H9 (cell line): ENCODE results near the gene ZSCAN22. TPM values are rescaled to one million over a fixed set of nuclear protein-coding genes. Genes with fewer than 3 reads are reported as not detected.

ENCODE experiments used
- DNase-seq: peaks from one replicate; pipeline ENCODE4 v3.0.0-alpha.2; 2017
- H2AFZ ChIP-seq: one replicate; pipeline ENCODE4 v1.6.1; 2013; ENCODE audit warnings: mild to moderate bottlenecking, low read length, control low read depth, moderate library complexity
- H2AK5ac ChIP-seq: 2 replicates; pipeline ENCODE4 v1.6.1; 2013; ENCODE audit warnings: low read length, control low read depth, mixed read lengths; ENCODE audit not compliant: insufficient read length
- H2BK120ac ChIP-seq: one replicate; pipeline ENCODE4 v1.6.1; 2013; ENCODE audit warnings: low read depth, mild to moderate bottlenecking, low read length, control low read depth, inconsistent platforms; ENCODE audit not compliant: poor library complexity, severe bottlenecking
- H2BK12ac ChIP-seq: 2 replicates; pipeline ENCODE4 v1.6.1; 2013; ENCODE audit warnings: low read length, control low read depth, mixed read lengths, low read depth; ENCODE audit not compliant: insufficient read length
- H2BK15ac ChIP-seq: 2 replicates; pipeline ENCODE4 v1.6.1; 2013; ENCODE audit warnings: low read depth, low read length, control low read depth
- H2BK20ac ChIP-seq: one replicate; pipeline ENCODE4 v1.6.1; 2013; ENCODE audit warnings: low read depth, mild to moderate bottlenecking, low read length, control low read depth, inconsistent platforms; ENCODE audit not compliant: poor library complexity, severe bottlenecking
- H2BK5ac ChIP-seq: 2 replicates; pipeline ENCODE4 v1.6.1; 2013; ENCODE audit warnings: low read length, control low read depth, mixed read lengths; ENCODE audit not compliant: insufficient read length
- H3K14ac ChIP-seq: 2 replicates; pipeline ENCODE4 v1.6.1; 2013; ENCODE audit warnings: low read length, control low read depth; ENCODE audit not compliant: insufficient read depth
- H3K18ac ChIP-seq: 2 replicates; pipeline ENCODE4 v1.6.1; 2013; ENCODE audit warnings: low read depth, mild to moderate bottlenecking, mixed read lengths, low read length, control low read depth; ENCODE audit not compliant: insufficient read length
- H3K23ac ChIP-seq: 2 replicates; pipeline ENCODE4 v1.6.1; 2013; ENCODE audit warnings: low read length, control low read depth, mixed read lengths, low read depth; ENCODE audit not compliant: insufficient read length
- H3K23me2 ChIP-seq: 2 replicates; pipeline ENCODE4 v1.6.1; 2013; ENCODE audit warnings: low read depth, mild to moderate bottlenecking, mixed read lengths, low read length, control low read depth; ENCODE audit not compliant: insufficient read length, poor library complexity, severe bottlenecking
- H3K27ac ChIP-seq: 2 replicates; pipeline ENCODE4 v1.5.1; 2013; ENCODE audit warnings: low read length, control low read depth, mixed read lengths, low read depth; ENCODE audit not compliant: insufficient read length
- H3K27me3 ChIP-seq: 2 replicates; pipeline ENCODE4 v1.6.1; 2013; ENCODE audit warnings: low read length, control low read depth, inconsistent platforms; ENCODE audit not compliant: insufficient read depth
- H3K4ac ChIP-seq: 2 replicates; pipeline ENCODE4 v1.6.1; 2013; ENCODE audit warnings: low read depth, mild to moderate bottlenecking, control low read depth, inconsistent platforms, low read length, moderate library complexity
- H3K4me1 ChIP-seq: 2 replicates; pipeline ENCODE4 v1.6.1; 2013; ENCODE audit warnings: low read length, control low read depth, inconsistent platforms; ENCODE audit not compliant: insufficient read depth
- H3K4me2 ChIP-seq: 2 replicates; pipeline ENCODE4 v1.6.1; 2013; ENCODE audit warnings: low read length, control low read depth, mixed read lengths; ENCODE audit not compliant: insufficient read length, insufficient read depth
- H3K56ac ChIP-seq: 2 replicates; pipeline ENCODE4 v1.6.1; 2013; ENCODE audit warnings: low read depth, mild to moderate bottlenecking, mixed read lengths, low read length, control low read depth; ENCODE audit not compliant: insufficient read length
- H3K79me1 ChIP-seq: 2 replicates; pipeline ENCODE4 v1.6.1; 2013; ENCODE audit warnings: low read depth, mild to moderate bottlenecking, moderate library complexity, low read length, control low read depth, inconsistent platforms; ENCODE audit not compliant: insufficient read depth, poor library complexity, severe bottlenecking
- H3K79me2 ChIP-seq: 2 replicates; pipeline ENCODE4 v1.6.1; 2013; ENCODE audit warnings: low read length, control low read depth, inconsistent platforms; ENCODE audit not compliant: insufficient read depth
- H3K9ac ChIP-seq: 2 replicates; pipeline ENCODE4 v1.6.1; 2013; ENCODE audit warnings: low read length, control low read depth, mixed read lengths; ENCODE audit not compliant: insufficient read length; ENCODE audit errors: extremely low read depth
- H3K9me3 ChIP-seq: one replicate; pipeline ENCODE4 v1.6.1; 2013; ENCODE audit warnings: low read depth, low read length, inconsistent platforms; ENCODE audit not compliant: control insufficient read depth
- H3T11ph ChIP-seq: one replicate; pipeline ENCODE4 v1.6.1; 2013; ENCODE audit warnings: mild to moderate bottlenecking, low read length, control low read depth, inconsistent platforms
- H4K20me1 ChIP-seq: one replicate; pipeline ENCODE4 v1.6.1; 2013; ENCODE audit not compliant: control insufficient read depth, insufficient read length, insufficient read depth
- H4K5ac ChIP-seq: 2 replicates; pipeline ENCODE4 v1.6.1; 2013; ENCODE audit warnings: low read depth, mild to moderate bottlenecking, mixed read lengths, low read length, control low read depth; ENCODE audit not compliant: insufficient read length
- H4K8ac ChIP-seq: replicated peaks from 2 replicates; pipeline ENCODE4 v1.6.1; 2013; ENCODE audit warnings: low read length, control low read depth, mixed read lengths, low read depth; ENCODE audit not compliant: insufficient read length
- H4K91ac ChIP-seq: 2 replicates; pipeline ENCODE4 v1.6.1; 2013; ENCODE audit warnings: low read depth, mild to moderate bottlenecking, moderate library complexity, mixed read lengths, low read length, control low read depth; ENCODE audit not compliant: insufficient read length
- H3K27ac Mint-ChIP-seq, 3 experiments: 2 replicates in 2 of 3; 3 replicates in 1 of 3; pipeline ENCODE4 v1.8.0; 2020 to 2021; ENCODE audit warnings: mixed read lengths in 3 of 3, mild to moderate bottlenecking in 1 of 3, moderate library complexity in 1 of 3
- H3K27me3 Mint-ChIP-seq: 2 replicates; pipeline ENCODE4 v1.8.0; 2021; ENCODE audit warnings: low read depth, mild to moderate bottlenecking, moderate library complexity, mixed read lengths
- H3K36me3 Mint-ChIP-seq, 3 experiments: 2 replicates in 2 of 3; 3 replicates in 1 of 3; pipeline ENCODE4 v1.8.0; 2020 to 2021; ENCODE audit warnings: low read depth in 3 of 3, mixed read lengths in 3 of 3; ENCODE audit not compliant: insufficient read depth in 1 of 3
- H3K4me1 Mint-ChIP-seq, 2 experiments: 2 replicates each; pipeline ENCODE4 v1.8.0; 2020; ENCODE audit warnings: mixed read lengths in 2 of 2
- H3K4me3 Mint-ChIP-seq, 2 experiments: 2 replicates in 1 of 2; 3 replicates in 1 of 2; pipeline ENCODE4 v1.8.0; 2020 to 2021; ENCODE audit warnings: mild to moderate bottlenecking in 2 of 2, mixed read lengths in 2 of 2, moderate library complexity in 1 of 2
- H3K9me3 Mint-ChIP-seq, 2 experiments: 2 replicates in 1 of 2; 3 replicates in 1 of 2; pipeline ENCODE4 v1.8.0; 2020; ENCODE audit warnings: mild to moderate bottlenecking in 2 of 2, mixed read lengths in 2 of 2, moderate library complexity in 1 of 2
- WGBS: extraction: QIAGEN DNeasy Blood & Tissue Kit; methylation state at CpG from one replicate; pipeline ENCODE4 v1.1.7; 2013; ENCODE audit warnings: missing lambda C conversion rate, low lambda C conversion rate, mixed read lengths; ENCODE audit not compliant: insufficient read length; ENCODE audit errors: extremely low coverage; 5-methylcytosine and 5-hydroxymethylcytosine counted together
- total RNA-seq: library from RNA; stranded (reverse); gene quantifications from 2 replicates; pipeline ENCODE4 v1.2.1, GENCODE V29; 2021
- TF ChIP-seq, protein P1 (sequence below): fragments of 200-600 bp; sonication (generic); conservative IDR thresholded peaks from 3 replicates; pipeline ENCODE4 v1.8.0; 2021; ENCODE audit warnings: antibody characterized with exemption, mild to moderate bottlenecking

Gene ZSCAN22
- total RNA-seq, 1 experiment from 2014 or later: 4.8 TPM

- no peak overlapping the region for H3T11ph ChIP-seq
- H3K14ac ChIP-seq: no peak overlapping the region
- H3K27me3 ChIP-seq: no peaks in the 10 kb centered on the region
- no peaks in the 10 kb centered on the region for H4K20me1 ChIP-seq
- H3K27ac ChIP-seq: no peak overlapping the region
- H3K27ac Mint-ChIP-seq: no peak overlapping the region; a peak in 1 of 7 replicates
- no peaks in the 10 kb centered on the region; a peak in 1 of 4 replicates for H3K4me1 Mint-ChIP-seq
- no peak overlapping the region for H4K5ac ChIP-seq
- H2BK5ac ChIP-seq: no peak overlapping the region
- no peak overlapping the region for H3K18ac ChIP-seq
- H3K23me2 ChIP-seq: no peaks in the 10 kb centered on the region
- no peak overlapping the region for H3K4ac ChIP-seq
- no peak for DNase-seq
- no peak overlapping the region for H3K9ac ChIP-seq
- H3K4me2 ChIP-seq: no peak overlapping the region
- H3K4me1 ChIP-seq: no peaks in the 10 kb centered on the region
- H2BK15ac ChIP-seq: no peak overlapping the region
- no CpG with 5 or more reads among the region's 7 CpGs for WGBS
- peaks cover 1% of the 10 kb centered on the region; the same call in 1 of the 2 replicates for H3K27me3 Mint-ChIP-seq
- no peak overlapping the region for H4K8ac ChIP-seq
- peaks cover 68 to 89% (median 89%) of the 10 kb centered on the region in 3 experiments for H3K36me3 Mint-ChIP-seq
- no peak overlapping the region for H2AK5ac ChIP-seq
- no peak overlapping the region for H2BK12ac ChIP-seq
- no peak overlapping the region for H4K91ac ChIP-seq
- no peak overlapping the region for H2BK20ac ChIP-seq
- no peak overlapping the region for H3K4me3 Mint-ChIP-seq
- H2AFZ ChIP-seq: no peak overlapping the region
- H3K79me2 ChIP-seq: peaks cover 1% of the 10 kb centered on the region; the same call in 1 of the 2 replicates
- peaks cover 3% of the 10 kb centered on the region for H3K79me1 ChIP-seq
- no peak overlapping the region for H2BK120ac ChIP-seq
- H3K9me3 Mint-ChIP-seq: peaks cover 2 to 9% of the 10 kb centered on the region in 2 experiments; a peak in 3 of 5 replicates
- H3K23ac ChIP-seq: no peak overlapping the region
- TF ChIP-seq, protein P1, sequence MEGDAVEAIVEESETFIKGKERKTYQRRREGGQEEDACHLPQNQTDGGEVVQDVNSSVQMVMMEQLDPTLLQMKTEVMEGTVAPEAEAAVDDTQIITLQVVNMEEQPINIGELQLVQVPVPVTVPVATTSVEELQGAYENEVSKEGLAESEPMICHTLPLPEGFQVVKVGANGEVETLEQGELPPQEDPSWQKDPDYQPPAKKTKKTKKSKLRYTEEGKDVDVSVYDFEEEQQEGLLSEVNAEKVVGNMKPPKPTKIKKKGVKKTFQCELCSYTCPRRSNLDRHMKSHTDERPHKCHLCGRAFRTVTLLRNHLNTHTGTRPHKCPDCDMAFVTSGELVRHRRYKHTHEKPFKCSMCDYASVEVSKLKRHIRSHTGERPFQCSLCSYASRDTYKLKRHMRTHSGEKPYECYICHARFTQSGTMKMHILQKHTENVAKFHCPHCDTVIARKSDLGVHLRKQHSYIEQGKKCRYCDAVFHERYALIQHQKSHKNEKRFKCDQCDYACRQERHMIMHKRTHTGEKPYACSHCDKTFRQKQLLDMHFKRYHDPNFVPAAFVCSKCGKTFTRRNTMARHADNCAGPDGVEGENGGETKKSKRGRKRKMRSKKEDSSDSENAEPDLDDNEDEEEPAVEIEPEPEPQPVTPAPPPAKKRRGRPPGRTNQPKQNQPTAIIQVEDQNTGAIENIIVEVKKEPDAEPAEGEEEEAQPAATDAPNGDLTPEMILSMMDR: no peak
- H3K56ac ChIP-seq: no peak overlapping the region
- no peaks in the 10 kb centered on the region for H3K9me3 ChIP-seq
Observed at GRCh38 chr19:58296104-58296503, 30.7 kb upstream of the ZSCAN22 start.
